OCI-LY1 (cell line): ENCODE measurements around the gene TP53I3.
"Not testable (repeated sequence)": the region's sequence is repeated elsewhere in the genome, so short reads cannot be mapped to it uniquely, and the experiment has no call there.

Experiments used
- H2AFZ ChIP-seq: fragments of 200-600 bp; sonication (generic), shearing (Covaris generic); 2 replicates; pipeline ENCODE4 v1.6.0; 2014; ENCODE audit warnings: antibody characterized with exemption, mild to moderate bottlenecking, low read length
- H3F3A ChIP-seq: fragments of 200-600 bp; sonication (generic), shearing (Covaris generic); 2 replicates; pipeline ENCODE4 v1.6.0; 2014; ENCODE audit warnings: mild to moderate bottlenecking, antibody characterized with exemption, low read length, moderate library complexity; ENCODE audit not compliant: insufficient read depth
- H3K27ac ChIP-seq: fragments of 200-600 bp; sonication (generic); 2 replicates; pipeline ENCODE4 v1.5.1; 2014; ENCODE audit warnings: low read length, mixed run types, mild to moderate bottlenecking, low read depth; ENCODE audit not compliant: poor library complexity, severe bottlenecking
- H3K27me3 ChIP-seq: fragments of 200-600 bp; sonication (generic); 2 replicates; pipeline ENCODE4 v1.6.0; 2014; ENCODE audit warnings: antibody characterized with exemption, mild to moderate bottlenecking, low read length, moderate library complexity; ENCODE audit not compliant: insufficient read depth
- H3K36me3 ChIP-seq: fragments of 200-600 bp; sonication (generic); 2 replicates; pipeline ENCODE4 v1.6.1; 2014; ENCODE audit warnings: mild to moderate bottlenecking, antibody characterized with exemption, low read length, moderate library complexity, mixed read lengths; ENCODE audit not compliant: insufficient read depth
- H3K4me1 ChIP-seq: fragments of 200-600 bp; sonication (generic); 2 replicates; pipeline ENCODE4 v1.5.1; 2014; ENCODE audit warnings: mild to moderate bottlenecking, low read length, moderate library complexity; ENCODE audit not compliant: insufficient read depth, severe bottlenecking
- H3K4me2 ChIP-seq: fragments of 200-600 bp; sonication (generic), shearing (Covaris generic); 2 replicates; pipeline ENCODE4 v1.6.1; 2014; ENCODE audit warnings: low read length
- H3K4me3 ChIP-seq: fragments of 200-600 bp; sonication (generic); 2 replicates; pipeline ENCODE4 v1.5.1; 2014; ENCODE audit warnings: low read length, low read depth, mild to moderate bottlenecking, mixed read lengths; ENCODE audit not compliant: poor library complexity, severe bottlenecking
- H3K79me2 ChIP-seq: fragments of 200-600 bp; shearing (Covaris generic); 2 replicates; pipeline ENCODE4 v1.6.1; 2016; ENCODE audit warnings: mixed run types, low read length, mixed read lengths; ENCODE audit not compliant: insufficient read depth
- H3K9ac ChIP-seq: fragments of 200-600 bp; sonication (generic), shearing (Covaris generic); 2 replicates; pipeline ENCODE4 v1.6.1; 2014; ENCODE audit warnings: mild to moderate bottlenecking, low read length, mixed read lengths
- H3K9me2 ChIP-seq: fragments of 200-600 bp; sonication (generic), shearing (Covaris generic); 2 replicates; pipeline ENCODE4 v1.6.1; 2014; ENCODE audit warnings: low read depth, mild to moderate bottlenecking, low read length, mixed read lengths
- H3K9me3 ChIP-seq: fragments of 200-600 bp; shearing (Covaris generic); 2 replicates; pipeline ENCODE4 v1.6.1; 2014; ENCODE audit warnings: low read length, mixed read lengths
- H4K20me1 ChIP-seq: fragments of 200-600 bp; sonication (generic), shearing (Covaris generic); 2 replicates; pipeline ENCODE4 v1.6.0; 2016; ENCODE audit warnings: mild to moderate bottlenecking, low read length; ENCODE audit not compliant: insufficient read depth
- CTCF ChIP-seq: fragments of 200-600 bp; sonication (generic), shearing (Covaris generic); IDR thresholded peaks from 2 replicates; pipeline ENCODE4 v1.5.1; 2017; ENCODE audit warnings: mild to moderate bottlenecking, antibody characterized with exemption, low read length, moderate library complexity, mixed read lengths
- EZH2 ChIP-seq: fragments of 200-600 bp; sonication (generic), shearing (Covaris generic); IDR thresholded peaks from 2 replicates; pipeline ENCODE4 v1.8.0; 2017; ENCODE audit warnings: borderline replicate concordance, mixed run types, mild to moderate bottlenecking, antibody characterized with exemption, low read length, moderate library complexity, mixed read lengths

Gene TP53I3

GRCh38 chr2:24115057-24115456 lies 30.4 kb upstream of the TP53I3 start:
- Histone ChIP-seq H2AFZ (no peak overlapping the region), H3K4me3 (no peak overlapping the region), H3K27me3 (no peaks in the 10 kb centered on the region), H3K9ac (no peak overlapping the region), H3K27ac (no peak overlapping the region), H3K79me2 (no peaks in the 10 kb centered on the region), H3K4me1 (no peaks in the 10 kb centered on the region), H3K36me3 (no peaks in the 10 kb centered on the region), H3F3A (no peaks in the 10 kb centered on the region), H4K20me1 (no peaks in the 10 kb centered on the region), H3K9me3 (no peaks in the 10 kb centered on the region), H3K9me2 (no peaks in the 10 kb centered on the region), H3K4me2 (no peak overlapping the region)
- TF ChIP-seq EZH2 (no peak), CTCF (no peak)

- Histone ChIP-seq H3K9me3 (0 out of 2 replicates have a peak, but pooled peaks cover 2% of the 10 kb centered on the region), H3K9me2 (no peaks in the 10 kb centered on the region), H3K79me2 (no peaks in the 10 kb centered on the region), H3F3A (no peaks in the 10 kb centered on the region), H3K27ac (no peak overlapping the region), H3K9ac (no peak overlapping the region), H3K36me3 (no peaks in the 10 kb centered on the region), H3K27me3 (no peaks in the 10 kb centered on the region), H3K4me2 (no peak overlapping the region), H3K4me1 (no peaks in the 10 kb centered on the region), H4K20me1 (no peaks in the 10 kb centered on the region), H2AFZ (no peak overlapping the region), H3K4me3 (no peak overlapping the region)
- TF ChIP-seq CTCF (no peak), EZH2 (no peak)
Measured at GRCh38 chr2:24111407-24111901, 26.8 kb upstream of the TP53I3 start.

GRCh38 chr2:24110660-24111303 lies 26.1 kb upstream of the TP53I3 start:
- H3K4me2 ChIP-seq: no peak overlapping the region

GRCh38 chr2:24109431-24109830 lies 24.8 kb upstream of the TP53I3 start:
- not testable (repeated sequence) for H3K4me2 ChIP-seq, H3K9ac ChIP-seq, H3K4me3 ChIP-seq, H3K79me2 ChIP-seq, H3K27ac ChIP-seq, H4K20me1 ChIP-seq, H3K27me3 ChIP-seq, H3K4me1 ChIP-seq, H3K36me3 ChIP-seq, H2AFZ ChIP-seq, H3K9me2 ChIP-seq, H3F3A ChIP-seq, H3K9me3 ChIP-seq

More at GRCh38 chr2:24110660-24111303, 26.1 kb upstream of the TP53I3 start:
- Histone ChIP-seq H3K36me3 (no peaks in the 10 kb centered on the region), H3F3A (no peaks in the 10 kb centered on the region), H3K9me3 (0 out of 2 replicates have a peak, but pooled peaks cover 2% of the 10 kb centered on the region), H4K20me1 (no peaks in the 10 kb centered on the region), H3K79me2 (no peaks in the 10 kb centered on the region), H3K4me3 (no peak overlapping the region), H2AFZ (no peak overlapping the region), H3K9me2 (no peaks in the 10 kb centered on the region), H3K27me3 (no peaks in the 10 kb centered on the region), H3K27ac (no peak overlapping the region), H3K9ac (no peak overlapping the region), H3K4me1 (no peaks in the 10 kb centered on the region)
- TF ChIP-seq CTCF (no peak), EZH2 (no peak)
